Measurements from ENCODE around the gene CD36.

CD36 gene

DNA sequence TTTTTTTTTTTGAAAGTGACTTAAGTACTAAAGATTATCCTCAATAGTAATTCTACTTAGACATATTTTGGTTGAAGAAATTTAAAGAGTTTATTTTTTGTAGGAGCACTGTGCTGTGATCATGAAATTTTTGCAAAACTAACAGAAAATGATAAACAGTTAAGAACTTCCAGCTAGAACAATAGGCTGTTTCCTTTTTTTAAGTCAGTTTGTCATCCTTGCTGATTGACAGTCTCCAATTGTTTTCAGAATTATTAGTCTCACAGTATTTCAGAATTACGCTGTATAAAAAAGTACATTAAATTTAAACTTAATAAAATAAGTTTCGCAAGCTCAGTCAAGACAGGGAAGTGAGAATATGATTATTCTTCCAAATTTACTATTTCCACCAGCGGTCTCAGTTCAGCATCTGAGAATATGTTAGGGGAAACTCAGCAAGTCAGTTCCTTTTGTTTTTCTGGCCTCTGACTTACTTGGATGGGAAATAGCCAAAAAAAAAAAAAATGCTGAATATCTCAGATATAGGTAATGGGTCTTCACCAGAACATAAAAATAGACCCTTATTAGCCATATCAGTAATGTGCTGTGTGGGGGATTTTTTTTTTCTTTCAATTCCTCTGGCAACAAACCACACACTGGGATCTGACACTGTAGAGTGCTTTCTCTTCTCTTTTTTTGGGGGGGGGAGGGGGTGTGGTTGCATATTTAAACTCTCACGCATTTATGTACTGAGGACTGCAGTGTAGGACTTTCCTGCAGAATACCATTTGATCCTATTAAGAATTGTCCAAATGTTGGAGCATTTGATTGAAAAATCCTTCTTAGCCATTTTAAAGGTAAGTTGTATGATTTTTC lies at the start of gene CD36:
Gene CD36, plus strand, starts transcription at position 732 of the 855 bp plus-strand sequence. CDS start 8,099 bp downstream, outside the sequence.
- in situ Hi-C loops (cut with MboI; ENCODE audit: low sequenced_read_pairs, unreplicated experiment), result no loop called here
- TF ChIP-seq, protein P1, sequence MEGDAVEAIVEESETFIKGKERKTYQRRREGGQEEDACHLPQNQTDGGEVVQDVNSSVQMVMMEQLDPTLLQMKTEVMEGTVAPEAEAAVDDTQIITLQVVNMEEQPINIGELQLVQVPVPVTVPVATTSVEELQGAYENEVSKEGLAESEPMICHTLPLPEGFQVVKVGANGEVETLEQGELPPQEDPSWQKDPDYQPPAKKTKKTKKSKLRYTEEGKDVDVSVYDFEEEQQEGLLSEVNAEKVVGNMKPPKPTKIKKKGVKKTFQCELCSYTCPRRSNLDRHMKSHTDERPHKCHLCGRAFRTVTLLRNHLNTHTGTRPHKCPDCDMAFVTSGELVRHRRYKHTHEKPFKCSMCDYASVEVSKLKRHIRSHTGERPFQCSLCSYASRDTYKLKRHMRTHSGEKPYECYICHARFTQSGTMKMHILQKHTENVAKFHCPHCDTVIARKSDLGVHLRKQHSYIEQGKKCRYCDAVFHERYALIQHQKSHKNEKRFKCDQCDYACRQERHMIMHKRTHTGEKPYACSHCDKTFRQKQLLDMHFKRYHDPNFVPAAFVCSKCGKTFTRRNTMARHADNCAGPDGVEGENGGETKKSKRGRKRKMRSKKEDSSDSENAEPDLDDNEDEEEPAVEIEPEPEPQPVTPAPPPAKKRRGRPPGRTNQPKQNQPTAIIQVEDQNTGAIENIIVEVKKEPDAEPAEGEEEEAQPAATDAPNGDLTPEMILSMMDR (IDR thresholded peaks at IDR 0.05; ENCODE audit: borderline replicate concordance, control extremely low read depth, extremely low read depth, insufficient read depth, missing control alignments), result no peak
- peak; percentile 3 for DNase-seq (ENCODE audit: low spot score)

DNA sequence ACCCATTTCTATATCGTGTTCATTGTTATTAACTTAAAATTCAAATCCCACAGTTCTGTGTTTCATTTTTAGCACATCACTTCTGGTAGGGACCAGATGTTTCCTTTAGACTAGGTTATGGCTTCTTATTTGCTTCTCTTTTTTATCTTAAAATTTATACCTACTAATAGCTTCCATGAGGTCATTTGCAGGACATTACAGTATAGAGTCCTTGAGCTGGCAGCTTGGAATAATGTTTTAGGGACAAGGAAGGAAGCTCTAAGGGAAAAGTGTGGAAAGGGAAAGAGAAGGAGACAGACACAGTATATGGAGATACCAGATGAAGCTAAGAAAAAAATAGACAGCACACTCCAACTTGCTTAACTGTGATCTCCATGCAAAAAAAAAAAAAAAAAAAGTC lies 48.8 kb upstream of the CD36 start:
- in situ Hi-C loops (cut with MboI; ENCODE audit: low sequenced_read_pairs, unreplicated experiment), result no loop called here
- no peak for DNase-seq (ENCODE audit: low spot score)
- TF ChIP-seq, protein P1 (IDR thresholded peaks at IDR 0.05; ENCODE audit: borderline replicate concordance, control extremely low read depth, extremely low read depth, insufficient read depth, missing control alignments), result no peak

- in situ Hi-C loops (cut with MboI; ENCODE audit: low sequenced_read_pairs, unreplicated experiment), result no loop called here
- TF ChIP-seq, protein P1 (IDR thresholded peaks at IDR 0.05; ENCODE audit: borderline replicate concordance, control extremely low read depth, extremely low read depth, insufficient read depth, missing control alignments), result no peak
Observed at GRCh38 chr7:80591654-80592053, 46.8 kb upstream of the CD36 start.

DNA sequence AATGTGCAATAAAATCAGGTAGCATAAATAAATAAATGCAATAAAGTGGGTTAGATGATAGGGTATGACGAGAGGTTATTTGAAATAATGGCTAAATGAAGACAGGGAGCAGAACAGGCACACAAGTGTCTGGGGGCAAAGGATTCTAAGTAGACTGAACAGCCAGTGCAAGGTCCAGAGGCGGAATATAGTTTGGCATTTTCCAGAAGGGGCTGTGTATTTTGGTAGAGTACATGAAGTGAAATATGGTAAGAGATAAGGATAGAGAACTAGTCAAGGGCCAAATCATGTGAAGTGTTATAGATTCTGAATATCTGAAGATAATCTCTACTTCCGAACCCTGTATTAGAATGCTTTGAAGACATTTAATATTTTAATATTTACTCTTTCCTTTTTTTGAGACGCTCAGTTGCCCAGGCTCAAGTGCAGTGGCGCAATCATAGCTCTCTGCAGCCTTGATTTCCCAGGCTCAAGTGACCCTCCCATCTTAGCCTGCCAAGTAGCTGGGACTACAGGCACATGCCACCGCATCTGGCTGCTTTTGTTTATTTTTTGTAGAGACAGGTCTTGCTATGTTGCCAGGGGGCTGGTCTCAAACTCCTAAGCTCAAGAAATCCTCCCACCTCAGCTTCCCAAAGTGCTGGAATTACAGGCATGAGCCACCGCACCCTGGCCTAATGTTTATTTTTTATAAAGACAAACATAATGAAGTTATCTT lies 44.4 kb upstream of the CD36 start:
- DNase-seq (ENCODE audit: low spot score), result no peak
- in situ Hi-C loops (cut with MboI; ENCODE audit: low sequenced_read_pairs, unreplicated experiment), result no loop called here
- TF ChIP-seq, protein P1 (IDR thresholded peaks at IDR 0.05; ENCODE audit: borderline replicate concordance, control extremely low read depth, extremely low read depth, insufficient read depth, missing control alignments), result no peak

More at GRCh38 chr7:80591654-80592053, 46.8 kb upstream of the CD36 start:
- DNase-seq (ENCODE audit: low spot score), result peak; percentile 16

DNA sequence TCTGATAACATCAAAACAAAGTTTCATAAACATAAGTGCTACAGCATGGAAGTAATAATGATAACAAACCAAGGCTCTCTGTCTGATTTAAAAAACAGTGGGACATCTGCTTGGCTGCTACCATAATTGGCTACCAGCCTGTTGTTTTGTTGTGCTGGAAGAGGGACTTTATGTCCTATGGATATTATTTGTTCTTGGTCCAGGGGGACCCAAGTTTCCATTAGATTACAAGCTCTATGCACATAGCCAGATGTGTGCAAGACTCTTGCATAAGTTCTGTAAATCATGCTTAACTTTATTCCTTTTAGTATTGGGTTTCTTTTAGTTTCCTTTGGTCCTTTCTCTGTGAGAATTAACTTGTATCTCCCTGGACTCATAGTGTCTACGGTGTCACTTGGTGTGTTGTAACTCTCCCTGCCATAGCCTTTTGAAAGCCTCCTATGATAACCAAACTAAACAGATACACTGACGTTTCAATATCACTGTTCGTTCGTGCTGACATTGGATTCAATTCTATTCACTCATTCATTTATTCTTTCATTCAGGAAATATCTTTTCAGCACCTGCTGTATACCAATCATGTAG lies 41.4 kb upstream of the CD36 start:
- TF ChIP-seq, protein P1 (IDR thresholded peaks at IDR 0.05; ENCODE audit: borderline replicate concordance, control extremely low read depth, extremely low read depth, insufficient read depth, missing control alignments), result no peak
- in situ Hi-C loops (cut with MboI; ENCODE audit: low sequenced_read_pairs, unreplicated experiment), result no loop called here
- DNase-seq (ENCODE audit: low spot score), result no peak

- in situ Hi-C loops (cut with MboI; ENCODE audit: low sequenced_read_pairs, unreplicated experiment), result no loop called here
- DNase-seq (ENCODE audit: low spot score), result no peak
- TF ChIP-seq, protein P1 (IDR thresholded peaks at IDR 0.05; ENCODE audit: borderline replicate concordance, control extremely low read depth, extremely low read depth, insufficient read depth, missing control alignments), result no peak
Observed at GRCh38 chr7:80597875-80598274, 40.6 kb upstream of the CD36 start.

Measured in GM13976 (cell line).